ENCODE data around the gene MYOCD.

The MYOCD gene

GRCh38 chr17:12667299-12667958 lies 1.7 kb downstream of the MYOCD start:
- peaks cover 0 to 2% of the 10 kb centered on the region in 2 donors for H3K4me1 ChIP-seq (ENCODE audit: control insufficient read depth in 2 of 2, insufficient read depth in 2 of 2, low read length in 2 of 2)
- no peak overlapping the region for H3K9ac ChIP-seq (ENCODE audit: low read depth in 1 of 2, low read length in 2 of 2)
- peak overlapping the region in 1 of 2 donors; percentile 39 for H3K4me3 ChIP-seq (ENCODE audit: low read length in 2 of 2)
- no peaks in the 10 kb centered on the region for H3K9me3 ChIP-seq (ENCODE audit: control insufficient read depth in 2 of 2, low read length in 2 of 2)
- no peaks in the 10 kb centered on the region for H3K36me3 ChIP-seq (ENCODE audit: control insufficient read depth in 2 of 2, insufficient read depth in 2 of 2, low read length in 2 of 2)
- H3K27me3 ChIP-seq (ENCODE audit: control insufficient read depth in 2 of 2, insufficient read depth in 2 of 2, low read length in 2 of 2) = peaks cover 25 to 33% of the 10 kb centered on the region in 2 donors
- H3K27ac ChIP-seq (ENCODE audit: low read depth in 2 of 2, low read length in 2 of 2) = peak overlapping the region in 1 of 2 donors; percentile 35

- Histone ChIP-seq H3K4me1 (ENCODE audit: control insufficient read depth in 2 of 2, insufficient read depth in 2 of 2, low read length in 2 of 2) (peaks cover 0 to 2% of the 10 kb centered on the region in 2 donors), H3K9me3 (ENCODE audit: control insufficient read depth in 2 of 2, low read length in 2 of 2) (no peaks in the 10 kb centered on the region), H3K27me3 (ENCODE audit: control insufficient read depth in 2 of 2, insufficient read depth in 2 of 2, low read length in 2 of 2) (peaks cover under 1 to 4% of the 10 kb centered on the region in 2 donors), H3K27ac (ENCODE audit: low read depth in 2 of 2, low read length in 2 of 2) (no peak overlapping the region), H3K36me3 (ENCODE audit: control insufficient read depth in 2 of 2, insufficient read depth in 2 of 2, low read length in 2 of 2) (no peaks in the 10 kb centered on the region), H3K4me3 (ENCODE audit: low read length in 2 of 2) (no peak overlapping the region), H3K9ac (ENCODE audit: low read depth in 1 of 2, low read length in 2 of 2) (no peak overlapping the region)
Measured at GRCh38 chr17:12671906-12672305, 6.2 kb downstream of the MYOCD start.

DNA sequence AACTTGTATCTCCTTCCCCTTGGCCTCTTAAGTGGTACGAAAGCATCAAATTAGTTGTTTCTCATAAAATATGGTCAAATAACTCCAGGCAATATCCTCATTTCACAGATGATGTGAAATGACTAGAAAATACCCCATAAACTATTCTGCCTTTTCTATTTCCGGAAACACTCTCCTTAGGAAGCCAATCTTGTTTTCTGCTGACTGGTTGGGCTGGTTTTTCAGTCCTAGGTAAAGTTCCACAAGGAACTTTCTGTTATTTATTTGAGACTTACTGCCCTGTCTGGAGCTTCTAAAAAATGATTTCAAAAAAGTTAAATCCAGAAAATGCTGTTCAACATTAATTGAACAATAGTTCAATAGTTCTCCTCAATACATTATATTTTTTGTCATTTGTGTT lies 7.3 kb downstream of the MYOCD start:
- Histone ChIP-seq H3K27me3 (ENCODE audit: control insufficient read depth in 2 of 2, insufficient read depth in 2 of 2, low read length in 2 of 2) (no peaks in the 10 kb centered on the region), H3K27ac (ENCODE audit: low read depth in 2 of 2, low read length in 2 of 2) (no peak overlapping the region), H3K4me3 (ENCODE audit: low read length in 2 of 2) (no peak overlapping the region), H3K9ac (ENCODE audit: low read depth in 1 of 2, low read length in 2 of 2) (no peak overlapping the region), H3K4me1 (ENCODE audit: control insufficient read depth in 2 of 2, insufficient read depth in 2 of 2, low read length in 2 of 2) (peaks cover 0 to 2% of the 10 kb centered on the region in 2 donors), H3K9me3 (ENCODE audit: control insufficient read depth in 2 of 2, low read length in 2 of 2) (no peaks in the 10 kb centered on the region), H3K36me3 (ENCODE audit: control insufficient read depth in 2 of 2, insufficient read depth in 2 of 2, low read length in 2 of 2) (no peaks in the 10 kb centered on the region)

- Histone ChIP-seq H3K36me3 (ENCODE audit: control insufficient read depth in 2 of 2, insufficient read depth in 2 of 2, low read length in 2 of 2) (no peaks in the 10 kb centered on the region), H3K4me3 (ENCODE audit: low read length in 2 of 2) (no peak overlapping the region), H3K9me3 (ENCODE audit: control insufficient read depth in 2 of 2, low read length in 2 of 2) (no peaks in the 10 kb centered on the region), H3K9ac (ENCODE audit: low read depth in 1 of 2, low read length in 2 of 2) (no peak overlapping the region), H3K27me3 (ENCODE audit: control insufficient read depth in 2 of 2, insufficient read depth in 2 of 2, low read length in 2 of 2) (no peaks in the 10 kb centered on the region), H3K4me1 (ENCODE audit: control insufficient read depth in 2 of 2, insufficient read depth in 2 of 2, low read length in 2 of 2) (peaks cover 0 to 2% of the 10 kb centered on the region in 2 donors), H3K27ac (ENCODE audit: low read depth in 2 of 2, low read length in 2 of 2) (no peak overlapping the region)
Measured at GRCh38 chr17:12673788-12674187, 8.1 kb downstream of the MYOCD start.

DNA sequence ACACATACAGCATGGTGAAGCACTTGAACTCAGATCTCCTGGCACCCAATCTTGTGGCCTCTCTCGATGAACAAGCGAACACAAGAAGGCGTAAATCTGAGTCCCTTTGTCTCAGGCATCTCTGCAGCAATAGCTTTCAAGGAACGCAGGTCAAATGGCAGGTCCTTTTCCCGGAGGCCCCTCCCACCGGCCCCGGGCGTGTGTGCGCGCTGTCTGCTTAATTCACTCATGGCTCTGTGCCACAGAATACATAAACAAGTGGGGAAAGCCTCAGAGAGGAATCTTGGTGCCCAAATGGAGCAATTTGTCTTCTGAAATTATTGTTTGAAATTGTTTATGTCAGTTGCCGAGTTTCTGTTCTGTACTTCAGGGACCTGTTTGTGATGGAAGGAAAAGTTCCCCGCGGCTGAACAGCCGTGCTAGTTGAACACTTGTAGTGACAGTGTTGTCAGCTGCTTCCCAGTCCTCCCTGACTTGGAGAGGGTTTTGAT lies 14.8 kb downstream of the MYOCD start:
- H3K27me3 ChIP-seq (ENCODE audit: control insufficient read depth in 2 of 2, insufficient read depth in 2 of 2, low read length in 2 of 2) = no peaks in the 10 kb centered on the region
- H3K9ac ChIP-seq (ENCODE audit: low read depth in 1 of 2, low read length in 2 of 2) = no peak overlapping the region
- no peaks in the 10 kb centered on the region for H3K9me3 ChIP-seq (ENCODE audit: control insufficient read depth in 2 of 2, low read length in 2 of 2)
- no peaks in the 10 kb centered on the region for H3K4me1 ChIP-seq (ENCODE audit: control insufficient read depth in 2 of 2, insufficient read depth in 2 of 2, low read length in 2 of 2)
- no peak overlapping the region for H3K27ac ChIP-seq (ENCODE audit: low read depth in 2 of 2, low read length in 2 of 2)
- peak overlapping the region in 1 of 2 donors; percentile 23 for H3K4me3 ChIP-seq (ENCODE audit: low read length in 2 of 2)
- H3K36me3 ChIP-seq (ENCODE audit: control insufficient read depth in 2 of 2, insufficient read depth in 2 of 2, low read length in 2 of 2) = no peaks in the 10 kb centered on the region

GRCh38 chr17:12680993-12681392 lies 15.3 kb downstream of the MYOCD start:
- Histone ChIP-seq H3K4me3 (ENCODE audit: low read length in 2 of 2) (no peak overlapping the region), H3K27ac (ENCODE audit: low read depth in 2 of 2, low read length in 2 of 2) (no peak overlapping the region), H3K9ac (ENCODE audit: low read depth in 1 of 2, low read length in 2 of 2) (no peak overlapping the region), H3K9me3 (ENCODE audit: control insufficient read depth in 2 of 2, low read length in 2 of 2) (no peaks in the 10 kb centered on the region), H3K36me3 (ENCODE audit: control insufficient read depth in 2 of 2, insufficient read depth in 2 of 2, low read length in 2 of 2) (no peaks in the 10 kb centered on the region), H3K4me1 (ENCODE audit: control insufficient read depth in 2 of 2, insufficient read depth in 2 of 2, low read length in 2 of 2) (no peaks in the 10 kb centered on the region), H3K27me3 (ENCODE audit: control insufficient read depth in 2 of 2, insufficient read depth in 2 of 2, low read length in 2 of 2) (no peaks in the 10 kb centered on the region)

GRCh38 chr17:12683299-12683698 lies 17.6 kb downstream of the MYOCD start:
- Histone ChIP-seq H3K9ac (ENCODE audit: low read depth in 1 of 2, low read length in 2 of 2) (no peak overlapping the region), H3K4me3 (ENCODE audit: low read length in 2 of 2) (no peak overlapping the region), H3K9me3 (ENCODE audit: control insufficient read depth in 2 of 2, low read length in 2 of 2) (no peaks in the 10 kb centered on the region), H3K36me3 (ENCODE audit: control insufficient read depth in 2 of 2, insufficient read depth in 2 of 2, low read length in 2 of 2) (no peaks in the 10 kb centered on the region), H3K27ac (ENCODE audit: low read depth in 2 of 2, low read length in 2 of 2) (no peak overlapping the region), H3K27me3 (ENCODE audit: control insufficient read depth in 2 of 2, insufficient read depth in 2 of 2, low read length in 2 of 2) (no peaks in the 10 kb centered on the region), H3K4me1 (ENCODE audit: control insufficient read depth in 2 of 2, insufficient read depth in 2 of 2, low read length in 2 of 2) (no peaks in the 10 kb centered on the region)

DNA sequence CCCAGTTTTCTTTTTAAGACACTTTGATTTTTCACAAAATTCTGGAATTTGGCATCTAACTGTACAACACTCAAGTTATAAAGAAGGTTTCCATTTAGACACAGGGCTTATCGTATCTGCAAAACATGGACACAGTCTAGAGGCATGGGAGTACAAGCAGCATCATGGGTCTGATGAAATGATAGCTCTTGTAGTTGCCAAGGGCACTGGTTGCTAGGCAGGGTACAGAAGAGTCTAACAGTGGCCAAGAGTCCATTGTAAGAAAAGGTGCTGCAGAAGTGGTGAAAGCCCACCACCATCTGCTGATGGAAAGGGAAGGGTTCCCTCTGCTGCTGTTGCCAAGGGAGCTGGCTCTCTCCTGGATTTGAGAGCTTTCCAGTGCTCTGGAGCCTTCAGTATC lies 20.8 kb downstream of the MYOCD start:
- Histone ChIP-seq H3K36me3 (ENCODE audit: control insufficient read depth in 2 of 2, insufficient read depth in 2 of 2, low read length in 2 of 2) (no peaks in the 10 kb centered on the region), H3K4me3 (ENCODE audit: low read length in 2 of 2) (no peak overlapping the region), H3K9ac (ENCODE audit: low read depth in 1 of 2, low read length in 2 of 2) (no peak overlapping the region), H3K4me1 (ENCODE audit: control insufficient read depth in 2 of 2, insufficient read depth in 2 of 2, low read length in 2 of 2) (no peaks in the 10 kb centered on the region), H3K27me3 (ENCODE audit: control insufficient read depth in 2 of 2, insufficient read depth in 2 of 2, low read length in 2 of 2) (no peaks in the 10 kb centered on the region), H3K9me3 (ENCODE audit: control insufficient read depth in 2 of 2, low read length in 2 of 2) (no peaks in the 10 kb centered on the region), H3K27ac (ENCODE audit: low read depth in 2 of 2, low read length in 2 of 2) (no peak overlapping the region)

DNA sequence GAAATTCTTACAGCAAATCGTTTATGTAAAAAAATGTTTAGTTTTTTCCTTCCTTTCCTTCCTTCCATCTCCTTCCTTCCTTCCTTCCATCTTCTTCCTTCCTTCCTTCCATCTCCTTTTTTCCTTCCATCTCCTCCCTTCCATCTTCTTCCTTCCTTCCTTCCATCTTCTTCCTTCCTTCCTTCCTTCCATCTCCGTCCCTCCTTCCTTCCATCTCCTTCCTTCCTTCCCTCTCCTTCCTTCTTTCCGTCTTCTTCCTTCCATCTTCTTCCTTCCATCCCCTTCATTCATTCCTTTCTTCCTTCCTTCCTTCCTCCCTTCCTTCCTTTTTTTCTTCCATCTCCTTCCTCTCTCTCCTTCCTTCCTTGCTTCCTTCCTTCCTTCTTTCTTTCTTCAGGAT lies 22.7 kb downstream of the MYOCD start:
- H3K27ac ChIP-seq (ENCODE audit: low read depth in 2 of 2, low read length in 2 of 2) = no peak overlapping the region
- H3K9me3 ChIP-seq (ENCODE audit: control insufficient read depth in 2 of 2, low read length in 2 of 2) = no peaks in the 10 kb centered on the region
- no peaks in the 10 kb centered on the region for H3K4me1 ChIP-seq (ENCODE audit: control insufficient read depth in 2 of 2, insufficient read depth in 2 of 2, low read length in 2 of 2)
- H3K27me3 ChIP-seq (ENCODE audit: control insufficient read depth in 2 of 2, insufficient read depth in 2 of 2, low read length in 2 of 2) = no peaks in the 10 kb centered on the region
- no peak overlapping the region for H3K9ac ChIP-seq (ENCODE audit: low read depth in 1 of 2, low read length in 2 of 2)
- H3K4me3 ChIP-seq (ENCODE audit: low read length in 2 of 2) = no peak overlapping the region
- no peaks in the 10 kb centered on the region for H3K36me3 ChIP-seq (ENCODE audit: control insufficient read depth in 2 of 2, insufficient read depth in 2 of 2, low read length in 2 of 2)

DNA sequence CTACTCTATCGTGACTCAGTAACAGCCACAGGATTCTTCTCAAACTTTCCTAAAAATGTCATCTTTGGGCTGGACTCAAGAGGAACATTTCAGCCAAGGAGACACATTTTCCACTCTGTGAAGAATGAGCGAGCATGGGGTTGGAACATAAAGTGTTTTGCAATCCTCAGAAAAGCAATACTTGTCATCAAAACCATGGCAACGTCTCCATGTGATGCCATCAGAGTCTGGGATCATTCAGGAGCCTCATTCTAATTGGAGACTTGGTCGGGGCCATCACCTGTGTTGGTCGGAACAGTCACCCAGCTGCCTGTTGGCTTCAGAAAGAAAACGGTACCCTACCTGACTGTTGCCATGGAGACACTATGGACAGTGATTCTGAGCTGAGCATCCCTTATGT lies 25.5 kb downstream of the MYOCD start:
- Histone ChIP-seq H3K27me3 (ENCODE audit: control insufficient read depth in 2 of 2, insufficient read depth in 2 of 2, low read length in 2 of 2) (no peaks in the 10 kb centered on the region), H3K9ac (ENCODE audit: low read depth in 1 of 2, low read length in 2 of 2) (no peak overlapping the region), H3K4me1 (ENCODE audit: control insufficient read depth in 2 of 2, insufficient read depth in 2 of 2, low read length in 2 of 2) (no peaks in the 10 kb centered on the region), H3K27ac (ENCODE audit: low read depth in 2 of 2, low read length in 2 of 2) (peak overlapping the region in 1 of 2 donors; percentile 7), H3K4me3 (ENCODE audit: low read length in 2 of 2) (no peak overlapping the region), H3K9me3 (ENCODE audit: control insufficient read depth in 2 of 2, low read length in 2 of 2) (no peaks in the 10 kb centered on the region), H3K36me3 (ENCODE audit: control insufficient read depth in 2 of 2, insufficient read depth in 2 of 2, low read length in 2 of 2) (no peaks in the 10 kb centered on the region)
